GM06990 (cell line): Measurements from ENCODE around the gene JADE2.
A peak's percentile ranks its signal among the peaks of the same experiment; 100 is the strongest.

Experiments
- DNase-seq: peaks from one replicate; pipeline ENCODE4 v3.0.0-alpha.2; 2011; ENCODE audit not compliant: insufficient read length; ENCODE audit errors: extremely low read depth
- H3K27me3 ChIP-seq: replicated peaks from 2 replicates; pipeline ENCODE4 v1.6.0; 2011; ENCODE audit warnings: low read length; ENCODE audit not compliant: control insufficient read depth, insufficient read depth
- H3K36me3 ChIP-seq: 2 replicates; pipeline ENCODE4 v1.5.1; 2011; ENCODE audit warnings: low read length; ENCODE audit not compliant: control insufficient read depth, insufficient read depth
- H3K4me3 ChIP-seq: replicated peaks from 2 replicates; pipeline ENCODE4 v1.5.1; 2011; ENCODE audit warnings: low read depth, mild to moderate bottlenecking, control low read depth, low read length
- CTCF ChIP-seq: IDR thresholded peaks from 2 replicates; pipeline ENCODE4 v1.5.1; 2011; ENCODE audit warnings: low read length, control low read depth, mild to moderate bottlenecking, inconsistent platforms; ENCODE audit not compliant: insufficient read depth, poor library complexity, severe bottlenecking

The JADE2 gene

GRCh38 chr5:134584662-134585061 lies 59.2 kb downstream of the JADE2 start:
- no peak for DNase-seq
- Histone ChIP-seq H3K36me3 (peaks cover 5% of the 10 kb centered on the region), H3K4me3 (no peak overlapping the region), H3K27me3 (no peaks in the 10 kb centered on the region)
- no peak for TF ChIP-seq CTCF

GRCh38 chr5:134585966-134586365 lies 60.5 kb downstream of the JADE2 start:
- Histone ChIP-seq H3K36me3 (peaks cover 2% of the 10 kb centered on the region), H3K4me3 (no peak overlapping the region), H3K27me3 (no peaks in the 10 kb centered on the region)
- no peak for TF ChIP-seq CTCF
- no peak for DNase-seq

GRCh38 chr5:134586866-134587524 lies 61.5 kb downstream of the JADE2 start:
- TF ChIP-seq CTCF: peak; percentile 95
- Histone ChIP-seq H3K27me3 (no peaks in the 10 kb centered on the region), H3K4me3 (no peak overlapping the region), H3K36me3 (no peaks in the 10 kb centered on the region)
- peak; percentile 68 for DNase-seq

- no peaks in the 10 kb centered on the region for H3K36me3 ChIP-seq
- H3K4me3 ChIP-seq: no peak overlapping the region
- H3K27me3 ChIP-seq: no peaks in the 10 kb centered on the region
- TF ChIP-seq CTCF: no peak
- DNase-seq: no peak
These were observed 65.7 kb downstream of the JADE2 start for GRCh38 chr5:134590992-134591659.

GRCh38 chr5:134592141-134592746 lies 66.8 kb downstream of the JADE2 start:
- no peak for TF ChIP-seq CTCF
- no peak for DNase-seq
- Histone ChIP-seq H3K36me3 (no peaks in the 10 kb centered on the region), H3K27me3 (no peaks in the 10 kb centered on the region), H3K4me3 (no peak overlapping the region)
